GM19397 (cell line): ENCODE data around the gene ACTR1B.
"Not testable (repeated sequence)": the region's sequence is repeated elsewhere in the genome, so short reads cannot be mapped to it uniquely, and the experiment has no call there.

Source experiments
- ATAC-seq: cut with Tn5 transposase; IDR thresholded peaks from one replicate; pipeline ENCODE4 v1.9.1; 2021; ENCODE audit warnings: mild to moderate bottlenecking, moderate library complexity; ENCODE audit not compliant: unreplicated experiment

ACTR1B gene

DNA sequence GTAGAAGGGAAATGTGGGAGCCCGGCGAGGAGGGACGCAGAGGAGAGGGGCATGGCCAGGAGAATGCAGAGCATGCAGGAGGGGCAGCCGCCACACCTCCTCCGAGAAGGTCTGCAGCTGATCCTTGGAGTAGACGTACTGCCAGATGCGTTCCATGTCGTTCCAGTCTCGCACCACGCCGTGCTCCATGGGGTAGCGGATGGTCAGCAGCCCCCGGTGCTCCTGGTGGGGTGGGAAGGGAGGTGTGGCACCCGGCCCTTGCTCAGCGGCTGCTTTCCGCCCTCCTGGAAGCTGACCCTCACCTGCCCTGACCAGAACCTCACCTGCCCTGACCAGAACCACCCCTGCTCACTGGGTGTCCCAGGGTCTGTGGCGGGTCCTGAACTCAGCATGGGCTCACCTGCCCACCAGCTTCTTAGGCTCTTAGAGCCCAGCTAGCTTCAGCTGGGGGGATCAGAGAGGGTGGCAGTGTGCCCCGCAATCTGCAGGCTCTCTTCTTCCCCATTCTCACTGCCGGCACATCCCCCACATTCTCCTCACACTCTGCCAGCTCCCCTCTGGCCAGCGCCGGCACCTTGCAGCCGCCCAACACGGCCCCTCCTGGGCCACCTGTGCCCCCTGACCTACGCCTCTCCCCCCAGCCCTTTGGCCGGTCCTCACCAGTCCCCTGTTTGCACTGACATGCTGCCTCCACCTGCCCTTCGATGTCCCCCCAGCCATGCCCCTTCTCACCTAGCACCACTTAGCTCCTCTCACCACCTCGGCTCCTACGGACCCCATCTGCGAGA is 4.4 kb downstream of the ACTR1B start:
- ATAC-seq, result no peak

DNA sequence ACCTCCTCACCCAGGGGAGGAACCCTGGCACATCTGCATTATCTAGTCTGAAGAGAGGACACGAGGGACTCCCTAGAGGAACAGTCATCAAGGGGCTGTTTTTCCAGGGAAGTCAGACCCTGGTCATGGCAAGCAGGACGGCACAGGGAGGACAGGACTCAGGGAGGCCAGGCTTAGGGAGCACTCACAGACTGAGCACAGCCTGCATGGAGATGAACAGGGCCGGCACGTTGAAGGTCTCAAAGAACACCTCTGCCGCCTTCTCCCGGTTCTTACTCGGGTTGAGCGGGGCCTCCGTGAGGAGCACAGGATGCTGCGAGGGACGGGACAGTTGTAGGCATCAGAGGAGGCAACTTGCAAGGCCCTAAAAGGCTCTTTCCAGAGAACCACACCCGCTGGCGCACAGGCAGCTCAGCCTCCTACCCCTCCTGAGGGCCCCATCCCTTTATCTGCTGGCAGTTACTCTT is 5.1 kb downstream of the ACTR1B start:
- ATAC-seq, result no peak

DNA sequence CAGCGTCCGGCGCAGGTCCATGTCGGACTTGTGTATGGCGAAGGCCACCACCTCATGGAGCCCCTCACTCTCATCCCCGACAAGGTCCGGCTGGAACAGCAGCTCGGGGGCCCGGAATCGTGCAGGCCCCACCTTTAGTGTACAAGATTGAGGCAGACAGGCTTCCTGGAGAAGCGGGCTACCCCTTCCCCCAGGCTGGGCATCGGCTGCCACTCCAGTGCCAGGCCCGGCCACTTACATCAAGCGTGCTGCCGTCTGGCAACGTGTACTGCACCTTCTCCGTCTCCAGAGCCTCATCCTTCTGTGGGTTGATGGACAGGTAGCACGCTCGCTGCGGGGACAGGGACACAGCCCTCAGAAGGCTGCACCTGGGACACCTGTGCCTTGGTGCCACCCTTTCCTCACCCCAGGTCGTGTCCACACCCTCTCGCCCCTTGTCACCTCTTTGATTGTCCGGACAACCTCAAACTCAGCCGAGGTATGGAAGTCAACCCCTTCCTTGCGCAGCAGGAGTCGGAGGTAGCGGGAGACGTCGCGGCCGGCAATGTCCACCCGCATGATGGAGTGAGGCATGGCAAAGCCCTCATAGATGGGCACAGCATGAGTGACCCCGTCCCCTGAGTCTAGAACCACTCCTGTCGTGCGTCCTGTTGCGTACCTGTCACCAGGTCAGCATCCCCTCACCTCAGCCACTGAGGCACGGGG is 5.7 kb downstream of the ACTR1B start:
- no peak for ATAC-seq

DNA sequence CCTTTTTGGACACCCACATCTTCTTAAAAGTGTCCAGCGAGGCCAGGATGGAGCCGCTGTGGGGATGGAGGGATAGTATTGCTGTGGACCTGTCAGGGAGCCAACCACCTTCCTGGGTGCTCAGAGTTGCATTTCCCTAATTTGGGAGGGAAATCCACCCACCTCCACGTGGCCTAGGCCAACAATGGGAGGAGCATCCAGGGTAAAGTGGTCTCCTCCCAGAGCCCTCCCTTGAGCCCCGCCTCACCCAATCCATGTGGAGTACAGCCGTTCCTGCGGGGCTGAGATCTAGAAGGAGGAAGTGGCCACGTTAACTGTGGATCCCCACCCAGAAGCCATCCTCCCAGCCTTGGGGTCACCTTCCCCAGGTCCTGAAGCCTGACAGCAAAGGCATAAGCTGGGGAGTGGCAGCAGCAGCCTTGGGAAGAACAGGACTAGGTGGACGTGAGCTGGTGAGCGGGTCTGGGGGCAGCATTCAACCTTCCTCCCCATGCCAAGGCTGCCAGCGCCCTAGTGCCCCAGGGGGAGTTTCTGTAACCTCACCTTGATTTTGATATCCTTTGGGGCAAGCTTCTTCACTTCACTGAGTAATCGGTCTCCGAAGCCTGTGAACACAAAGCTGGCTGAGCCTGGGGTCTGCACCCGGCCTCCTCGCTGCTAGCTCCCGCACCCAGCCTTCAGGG is 6.8 kb downstream of the ACTR1B start:
- no peak for ATAC-seq

DNA sequence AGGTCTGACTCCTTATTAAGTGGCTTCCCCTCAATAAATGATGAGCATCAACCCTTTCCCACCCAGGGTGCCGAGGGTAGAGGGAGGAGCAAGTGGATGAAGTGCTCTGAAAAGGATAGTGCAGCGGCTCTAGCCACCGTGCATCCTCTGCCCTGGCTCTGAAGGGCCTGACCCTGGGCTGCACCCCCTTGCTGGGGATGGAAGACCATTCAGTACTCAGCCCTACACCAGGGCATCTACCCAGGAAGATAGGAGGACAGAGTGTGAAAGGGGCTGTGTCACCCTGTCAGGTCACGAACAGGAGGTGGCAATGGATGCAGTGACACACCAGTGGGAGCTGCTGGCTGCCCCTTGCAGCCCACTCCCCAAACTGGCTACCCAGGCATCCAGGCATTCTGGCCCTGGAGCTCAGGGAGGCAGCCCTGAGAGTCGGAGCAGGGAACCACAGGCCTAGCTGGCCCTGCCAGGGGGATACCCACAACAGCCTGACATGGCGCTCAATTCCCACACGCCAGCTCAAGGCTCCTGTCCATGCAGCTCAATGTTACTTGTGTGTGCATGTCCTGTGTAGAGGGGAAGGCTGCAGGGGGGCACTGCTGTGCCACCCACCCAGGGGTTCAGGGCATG is 7.6 kb downstream of the ACTR1B start:
- no peak for ATAC-seq

DNA sequence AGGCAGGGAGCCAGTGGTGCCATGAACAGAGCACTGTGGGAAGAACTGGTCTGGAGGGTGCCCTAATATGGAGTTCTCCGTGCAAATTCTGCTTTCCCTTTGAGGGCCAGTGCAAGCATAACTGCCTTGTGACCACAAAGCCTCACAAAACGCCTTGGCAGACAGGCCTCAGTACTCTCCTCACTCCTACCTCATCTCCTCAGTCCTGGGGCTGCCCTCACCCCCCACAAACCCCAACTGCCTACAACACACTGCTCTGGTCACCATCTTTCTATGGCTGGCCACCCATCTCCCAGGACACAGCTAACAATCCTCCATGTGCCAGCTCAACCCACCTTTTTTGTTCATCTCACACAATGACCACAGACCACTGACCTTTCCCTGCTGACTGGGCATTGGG is 9.1 kb downstream of the ACTR1B start:
- ATAC-seq, result no peak

DNA sequence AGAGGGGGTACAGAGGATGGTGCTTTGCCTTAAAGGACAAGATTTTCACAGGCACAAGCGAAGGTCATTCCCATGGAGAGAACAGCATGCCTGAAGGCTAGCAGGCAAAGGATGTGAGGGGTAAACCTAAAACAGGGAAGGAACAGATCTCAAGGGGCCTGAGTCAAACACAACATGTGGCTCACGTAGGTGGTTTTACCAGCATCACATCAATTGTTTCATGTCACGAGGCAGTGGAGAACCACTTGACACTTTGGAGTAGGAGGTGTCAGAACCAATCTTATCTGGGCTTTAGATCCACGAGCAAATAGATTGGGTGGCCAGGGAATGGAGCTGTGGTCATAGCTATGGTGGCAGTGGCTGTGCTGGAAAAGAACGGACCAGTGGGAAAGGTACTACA is 9.5 kb downstream of the ACTR1B start:
- ATAC-seq, result no peak

DNA sequence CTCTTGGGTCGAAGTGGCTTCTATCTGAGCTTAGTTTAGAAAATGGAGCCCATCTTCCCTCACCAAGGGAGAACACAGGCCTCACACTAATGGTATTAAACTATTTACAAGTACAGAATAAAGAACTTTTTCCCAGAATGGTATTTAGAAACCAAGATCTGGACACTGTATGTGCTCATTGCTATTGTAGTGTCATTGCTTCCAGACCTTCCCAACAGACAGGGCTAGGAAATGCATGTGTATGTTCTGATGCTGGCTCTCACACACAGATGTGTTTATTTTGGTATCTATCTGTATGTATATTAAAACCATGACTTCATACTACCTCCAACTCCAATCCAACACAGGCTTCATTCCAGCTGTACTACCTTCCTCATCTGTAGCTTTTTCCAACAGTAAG is 10.0 kb downstream of the ACTR1B start:
- no peak for ATAC-seq

DNA sequence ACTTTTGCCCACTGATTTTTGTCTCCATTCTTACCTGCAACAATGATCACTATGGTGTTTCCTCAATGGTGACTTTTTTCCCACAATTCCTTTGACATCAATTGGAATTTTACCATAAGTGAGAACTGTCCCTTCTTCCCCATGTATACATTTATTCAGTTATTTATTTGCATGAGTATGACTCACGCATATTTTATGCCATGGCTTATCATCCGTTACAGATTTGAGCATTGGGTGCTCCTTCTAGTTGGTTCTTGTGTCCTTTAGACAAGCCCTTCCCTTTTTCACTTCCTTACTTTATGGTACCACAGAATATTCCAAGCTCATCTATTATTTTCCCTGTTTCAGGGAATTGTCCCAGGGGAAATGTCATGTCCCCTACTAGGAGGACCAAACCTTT is 10.4 kb downstream of the ACTR1B start:
- ATAC-seq, result no peak

DNA sequence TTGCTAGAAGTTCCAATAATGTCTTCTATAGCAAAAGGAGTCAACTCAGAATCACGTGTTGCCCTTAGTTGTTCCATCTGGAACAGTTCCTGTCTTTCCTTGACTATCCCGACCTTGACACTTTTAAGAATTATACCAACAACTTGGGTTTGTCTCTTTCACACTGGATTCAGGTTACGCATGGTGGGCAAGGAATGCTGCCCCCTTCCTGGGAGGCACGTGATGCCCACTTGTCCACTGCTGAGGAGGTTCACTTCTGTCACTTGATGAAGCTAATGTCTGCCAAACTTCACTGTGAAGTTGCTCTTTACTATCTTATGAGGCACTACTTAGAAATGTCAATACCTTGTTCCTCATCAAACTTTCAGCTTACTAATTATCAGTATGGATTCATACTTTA is 12.7 kb downstream of the ACTR1B start:
- ATAC-seq, result no peak

DNA sequence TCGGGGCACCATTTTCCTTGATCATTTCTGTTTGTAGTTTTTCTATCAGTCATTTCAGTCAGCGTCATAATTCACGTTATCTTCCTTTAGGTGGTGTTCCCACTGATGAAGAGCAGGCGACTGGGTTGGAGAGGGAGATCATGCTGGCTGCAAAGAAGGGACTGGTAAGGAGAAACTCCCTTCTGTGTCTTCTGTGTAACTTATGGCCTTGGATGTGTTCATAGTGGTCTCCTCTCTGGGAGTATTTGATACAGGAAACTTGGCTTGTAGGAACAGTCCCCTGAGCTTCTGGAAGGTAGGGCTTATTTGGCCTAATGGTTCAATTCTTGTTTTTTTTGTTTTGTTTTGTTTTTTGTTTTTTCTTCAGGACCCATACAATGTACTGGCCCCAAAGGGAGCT is 16.9 kb downstream of the ACTR1B start:
- ATAC-seq, result no peak

DNA sequence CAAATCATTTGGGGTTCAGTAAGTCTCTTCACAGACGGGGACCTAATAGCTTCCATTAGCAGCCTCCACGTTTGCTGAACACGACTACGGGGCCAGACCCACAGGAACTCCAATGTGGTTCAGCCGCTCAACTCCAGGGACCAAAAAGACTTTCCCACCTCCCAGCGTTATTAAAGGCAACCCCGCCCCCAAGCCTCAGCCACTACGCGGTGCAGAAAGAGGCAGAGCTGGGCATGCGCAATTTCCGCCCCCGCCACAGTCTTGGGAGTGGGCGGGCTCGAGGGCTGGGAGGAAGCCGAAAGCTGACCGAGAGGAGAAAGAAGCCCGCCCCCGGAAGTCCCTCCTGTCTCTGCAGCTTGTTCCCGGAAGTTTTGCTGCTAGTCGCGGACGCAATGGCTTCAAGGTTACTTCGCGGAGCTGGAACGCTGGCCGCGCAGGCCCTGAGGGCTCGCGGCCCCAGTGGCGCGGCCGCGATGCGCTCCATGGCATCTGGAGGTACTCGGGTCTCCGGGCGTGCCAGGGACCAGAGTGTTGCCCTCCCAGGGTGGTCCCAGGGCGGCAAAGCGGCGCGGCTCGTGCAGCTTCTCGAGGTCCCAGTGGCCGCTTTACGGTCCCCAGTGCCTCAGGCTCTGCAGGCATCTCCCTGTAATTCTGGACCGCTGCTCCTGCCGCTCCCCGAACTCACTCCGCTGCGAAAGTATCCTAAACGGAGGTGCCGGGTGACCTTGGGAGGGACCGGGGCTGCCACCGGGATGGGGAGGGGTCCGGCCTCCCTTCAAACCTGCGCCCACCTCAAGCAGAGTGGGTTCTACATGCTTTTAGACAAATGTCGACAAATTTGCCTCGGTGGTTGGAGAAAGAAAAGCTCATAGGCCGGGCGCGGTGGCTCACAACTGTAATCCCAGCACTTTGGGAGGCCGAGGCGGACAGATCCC is 17.9 kb downstream of the ACTR1B start, which contains the start of gene COX5B:
COX5B (plus strand) TSS at position 368 of the 935 bp plus-strand sequence; CDS start at position 393, 25 bp downstream.
- ATAC-seq, result peak; percentile 95

DNA sequence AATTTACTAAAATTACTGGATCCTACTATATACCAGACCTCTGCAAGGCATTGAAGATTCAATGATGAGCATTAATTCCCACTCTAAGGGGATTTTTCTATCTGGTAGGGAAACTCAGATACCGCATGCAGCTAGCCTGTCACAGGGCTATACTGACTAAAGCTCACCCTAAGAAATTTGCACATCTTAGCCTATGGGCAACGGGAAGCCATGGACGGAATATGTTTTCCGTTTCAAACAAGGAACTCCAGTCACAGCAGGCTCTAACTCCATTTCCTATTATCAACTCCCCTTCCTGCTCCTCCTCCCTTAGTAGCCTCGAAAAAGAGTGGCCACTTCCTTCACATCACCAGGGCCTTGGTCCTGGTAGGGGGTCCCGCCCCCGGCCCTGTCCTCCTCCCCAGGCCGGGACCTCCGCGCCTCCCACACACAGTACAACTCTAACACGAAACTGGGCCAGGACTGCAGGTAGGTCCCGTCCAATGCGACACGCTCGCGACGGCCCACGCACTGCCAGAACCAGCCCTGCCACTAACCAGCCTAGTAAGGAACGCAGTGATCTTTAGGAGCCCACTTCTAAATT is 18.6 kb downstream of the ACTR1B start:
- peak; percentile 32 for ATAC-seq

DNA sequence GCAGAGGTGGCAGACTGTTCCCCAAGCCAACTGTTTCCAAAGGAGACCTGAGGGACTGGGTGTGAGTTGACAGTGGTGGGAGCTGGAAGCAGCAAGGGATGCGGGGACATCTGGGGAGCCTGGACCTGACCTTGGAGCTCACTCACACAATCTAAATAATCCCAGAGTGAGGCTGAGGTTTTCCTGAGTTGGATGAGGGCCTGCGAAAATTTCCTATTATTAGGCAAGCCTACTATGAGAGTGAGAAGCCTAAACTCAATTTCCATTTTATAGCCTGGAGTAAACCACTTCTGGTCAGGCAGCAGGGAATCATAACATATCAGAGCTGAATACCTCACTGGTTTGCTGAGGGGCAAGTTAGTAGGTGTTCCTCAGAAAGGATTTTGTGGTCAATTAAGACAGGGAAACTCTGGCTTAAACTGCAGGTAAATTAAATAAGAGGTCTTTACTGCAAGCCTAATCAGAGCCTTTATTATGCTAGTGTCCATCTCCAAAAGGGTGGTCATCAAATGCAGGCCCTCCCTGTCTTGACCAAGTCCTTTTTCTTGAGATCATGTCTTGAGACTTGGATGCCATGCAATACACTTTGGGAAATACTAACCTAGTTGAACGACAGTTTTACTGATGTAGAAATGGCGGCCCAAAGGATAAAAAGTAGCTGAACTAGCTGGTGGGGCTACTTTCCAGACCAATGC is 19.7 kb downstream of the ACTR1B start:
- ATAC-seq, result no peak

DNA sequence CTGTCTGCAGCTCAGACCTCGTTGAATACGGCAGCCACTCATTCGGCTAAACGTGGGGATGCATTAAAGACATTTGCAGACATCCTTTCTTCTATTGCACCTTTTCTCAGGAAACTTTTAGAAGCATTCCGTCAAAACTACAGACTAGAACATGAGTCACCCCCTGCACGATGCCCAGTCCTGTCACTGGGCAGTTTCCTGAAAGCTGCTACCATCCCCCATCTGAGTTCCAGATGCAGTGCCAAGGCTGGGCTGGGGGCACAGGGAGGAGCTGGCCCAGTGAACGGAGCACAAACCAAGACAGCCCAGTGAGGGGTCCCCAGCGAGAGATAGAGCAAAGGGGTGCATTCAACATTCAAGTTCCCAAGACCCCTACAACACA is 37.8 kb downstream of the ACTR1B start:
- not testable (repeated sequence) for ATAC-seq

DNA sequence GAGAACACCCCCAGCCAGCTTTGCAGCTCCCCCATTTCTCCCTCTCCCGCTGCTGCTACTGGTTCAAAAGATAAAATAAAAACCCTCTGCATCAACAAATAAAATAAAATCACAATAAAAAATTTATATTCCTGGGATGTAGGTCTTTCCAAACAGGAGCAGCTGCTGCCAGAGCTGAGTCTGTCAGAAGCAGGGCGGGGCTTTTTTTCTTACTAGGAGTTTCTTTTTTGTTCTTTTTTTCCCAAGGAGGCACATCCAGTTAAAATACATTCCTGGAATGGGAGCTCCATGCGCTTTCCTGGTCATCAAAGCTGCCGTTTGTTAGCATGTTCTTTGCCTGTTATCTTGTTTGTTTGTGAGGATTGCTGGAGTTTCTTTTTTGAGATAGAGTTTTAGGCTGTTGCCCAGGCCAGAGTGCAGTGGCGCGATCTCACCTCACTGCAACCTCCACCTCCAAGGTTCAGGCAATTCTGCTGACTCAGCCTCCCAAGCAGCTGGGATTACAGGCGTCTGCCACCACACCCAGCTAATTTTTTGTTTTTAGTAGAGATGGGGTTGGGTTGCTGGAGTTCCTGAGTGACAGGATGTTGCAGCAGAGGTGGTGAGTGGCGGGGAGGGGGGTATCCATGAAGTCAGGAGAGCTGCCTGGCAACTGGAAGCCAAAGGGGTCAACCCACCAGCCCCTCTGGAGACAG is 38.3 kb downstream of the ACTR1B start:
- ATAC-seq, result not testable (repeated sequence)

DNA sequence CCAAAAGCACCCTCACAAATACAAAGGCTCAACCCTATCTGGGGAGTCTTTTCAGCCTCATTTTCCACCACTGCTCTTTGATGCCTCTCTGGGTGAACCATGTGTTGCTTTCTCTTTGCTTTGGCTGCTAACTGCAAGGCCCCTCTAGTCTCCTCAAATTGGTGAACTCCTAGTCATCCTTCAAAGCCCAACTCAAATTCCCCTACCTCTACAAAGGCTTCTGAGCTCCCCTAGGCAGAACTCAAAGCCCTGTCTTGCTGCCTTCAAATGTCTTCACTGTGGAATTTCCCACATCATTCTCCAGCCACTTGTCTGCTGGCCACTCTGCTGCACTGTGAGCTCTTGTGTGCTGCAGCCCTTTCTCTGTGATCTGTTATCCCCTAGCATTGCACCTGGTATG is 40.9 kb downstream of the ACTR1B start:
- not testable (repeated sequence) for ATAC-seq

DNA sequence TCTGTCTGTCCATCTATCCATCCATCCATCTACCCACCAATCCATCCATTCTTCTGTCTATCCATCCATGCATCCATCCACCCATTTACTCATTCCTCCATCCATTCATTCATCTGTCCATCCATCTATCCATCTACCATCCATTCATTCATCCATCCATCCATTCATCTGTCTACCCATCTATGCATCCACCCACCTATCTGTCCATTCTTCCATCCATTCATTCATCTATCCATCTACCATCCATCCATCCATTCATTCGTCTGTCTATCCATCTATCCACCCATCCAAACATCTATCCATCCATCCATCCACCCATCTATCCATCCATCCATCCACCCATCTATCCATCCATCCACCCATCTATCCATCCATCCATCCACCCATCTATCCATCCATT is 43.4 kb downstream of the ACTR1B start:
- ATAC-seq, result not testable (repeated sequence)
